ENCODE results near the gene SF3B4. TPM values are rescaled to one million over a fixed set of nuclear protein-coding genes. Genes with fewer than 3 reads are reported as not detected.

Gene SF3B4
- total RNA-seq, 1 experiment from 2014 or later = 23.5 TPM

- TSS peak; percentile 82 for BruUV-seq (replicated peaks)
Observed at GRCh38 chr1:149899460-149900284, 27.9 kb downstream of the SF3B4 start, which contains the start of gene BOLA1. Gene BOLA1 (plus strand): TSS chr1:149899568. CDS start chr1:149900060, 492 bp downstream.

GRCh38 chr1:149896575-149896974, 31.0 kb downstream of the SF3B4 start:
- peaks cover 5% of the 10 kb centered on the region; the same call in 1 of the 2 replicates for H3K79me2 ChIP-seq (ENCODE audit: low read length)
- H3K36me3 ChIP-seq (ENCODE audit: low read depth, low read length) = no peaks in the 10 kb centered on the region
- no peaks in the 10 kb centered on the region for H3K9me2 ChIP-seq (replicated peaks; ENCODE audit: low read length)
- H3K9ac ChIP-seq (ENCODE audit: low read length) = no peak overlapping the region
- peaks cover 7% of the 10 kb centered on the region; the same call in 1 of the 2 replicates for H3K4me1 ChIP-seq (ENCODE audit: insufficient read depth, low read length)
- no peaks in the 10 kb centered on the region for H3K9me3 ChIP-seq (ENCODE audit: low read length)
- H2AFZ ChIP-seq (ENCODE audit: low read length) = no peak overlapping the region
- intact Hi-C loops (cut with micrococcal nuclease) = loop anchor here (10.0 kb wide), 1 partner anchor 288 kb away; no protein-coding TSS in a partner anchor
- CTCF ChIA-PET = no interaction called here
- no peaks in the 10 kb centered on the region for H3F3A ChIP-seq (ENCODE audit: low read length, unreplicated experiment)
- ATAC-seq = no peak
- POLR2A ChIA-PET (ENCODE audit: unreplicated experiment) = no interaction called here
- BruUV-seq (replicated peaks) = no TSS peak
- no peak overlapping the region for H3K27ac ChIP-seq (ENCODE audit: low read length)
- no peaks in the 10 kb centered on the region for H4K20me1 ChIP-seq (ENCODE audit: low read length)
- TF ChIP-seq EZH2 (IDR thresholded peaks at IDR 0.05; ENCODE audit: low read length, unreplicated experiment) (no peak), CTCF (conservative IDR thresholded peaks at IDR 0.05; ENCODE audit: low read depth, low read length) (no peak), EZH2phosphoT487 (IDR thresholded peaks at IDR 0.05; ENCODE audit: borderline replicate concordance, low read length) (no peak)
- DNase-seq = no peak
- no peak overlapping the region for H3K4me2 ChIP-seq (ENCODE audit: low read length)
- H3K27me3 ChIP-seq (ENCODE audit: low read length) = no peaks in the 10 kb centered on the region
- H3K4me3 ChIP-seq (ENCODE audit: low read length) = no peak overlapping the region

More at GRCh38 chr1:149899460-149900284, 27.9 kb downstream of the SF3B4 start, which contains the start of gene BOLA1:
- no peaks in the 10 kb centered on the region for H4K20me1 ChIP-seq (ENCODE audit: low read length)
- peaks cover 7% of the 10 kb centered on the region; the same call in 1 of the 2 replicates for H3K4me1 ChIP-seq (ENCODE audit: insufficient read depth, low read length)
- intact Hi-C loops (cut with micrococcal nuclease) = loop anchor here (10.0 kb wide), 1 partner anchor 285 kb away; no protein-coding TSS in a partner anchor
- DNase-seq (peak; percentile 94), ATAC-seq (peak; percentile 98)
- no peaks in the 10 kb centered on the region for H3F3A ChIP-seq (ENCODE audit: low read length, unreplicated experiment)
- H3K9ac ChIP-seq (ENCODE audit: low read length) = peak within 1 kb of the TSS; percentile 75
- no peak for TF ChIP-seq CTCF (conservative IDR thresholded peaks at IDR 0.05; ENCODE audit: low read depth, low read length)
- no peak for TF ChIP-seq EZH2 (IDR thresholded peaks at IDR 0.05; ENCODE audit: low read length, unreplicated experiment)
- TF ChIP-seq EZH2phosphoT487 (IDR thresholded peaks at IDR 0.05; ENCODE audit: borderline replicate concordance, low read length) = no peak
- H2AFZ ChIP-seq (ENCODE audit: low read length) = peak within 1 kb of the TSS; percentile 95
- no peaks in the 10 kb centered on the region for H3K36me3 ChIP-seq (ENCODE audit: low read depth, low read length)
- peak within 1 kb of the TSS; percentile 90 for H3K4me2 ChIP-seq (ENCODE audit: low read length)
- ChIA-PET POLR2A (ENCODE audit: unreplicated experiment) (no interaction called here), CTCF (no interaction called here)
- H3K9me2 ChIP-seq (replicated peaks; ENCODE audit: low read length) = no peaks in the 10 kb centered on the region
- H3K9me3 ChIP-seq (ENCODE audit: low read length) = no peaks in the 10 kb centered on the region
- peak within 1 kb of the TSS; percentile 15; the same call in 1 of the 2 replicates for H3K27ac ChIP-seq (ENCODE audit: low read length)
- H3K4me3 ChIP-seq (ENCODE audit: low read length) = peak within 1 kb of the TSS; percentile 68
- peaks cover 5% of the 10 kb centered on the region; the same call in 1 of the 2 replicates for H3K79me2 ChIP-seq (ENCODE audit: low read length)
- no peaks in the 10 kb centered on the region for H3K27me3 ChIP-seq (ENCODE audit: low read length)
